Epithelial cell of proximal tubule (primary cell): Measurements from ENCODE around the gene SSRP1. TPM values are rescaled to one million over a fixed set of nuclear protein-coding genes. Genes with fewer than 3 reads are reported as not detected.

Experiments
- DNase-seq: peaks from one replicate; pipeline ENCODE4 v3.0.0-alpha.2; 2011; ENCODE audit warnings: low read depth
- H3K4me3 ChIP-seq: 2 replicates; pipeline ENCODE4 v1.5.1; 2011; ENCODE audit warnings: low read depth, mild to moderate bottlenecking, low read length
- total RNA-seq: library from RNA; depleted of rRNA; stranded (reverse); fragments of >200 nt; gene quantifications from 2 replicates; pipeline ENCODE4 v1.2.3, GENCODE V29; 2015
- TF ChIP-seq, protein P1 (sequence below): conservative IDR thresholded peaks from 2 replicates; pipeline ENCODE4 v1.5.1; 2012; ENCODE audit warnings: low read depth, mild to moderate bottlenecking, low read length

SSRP1 gene
- total RNA-seq, 1 donor from 2014 or later: 141 TPM

DNA sequence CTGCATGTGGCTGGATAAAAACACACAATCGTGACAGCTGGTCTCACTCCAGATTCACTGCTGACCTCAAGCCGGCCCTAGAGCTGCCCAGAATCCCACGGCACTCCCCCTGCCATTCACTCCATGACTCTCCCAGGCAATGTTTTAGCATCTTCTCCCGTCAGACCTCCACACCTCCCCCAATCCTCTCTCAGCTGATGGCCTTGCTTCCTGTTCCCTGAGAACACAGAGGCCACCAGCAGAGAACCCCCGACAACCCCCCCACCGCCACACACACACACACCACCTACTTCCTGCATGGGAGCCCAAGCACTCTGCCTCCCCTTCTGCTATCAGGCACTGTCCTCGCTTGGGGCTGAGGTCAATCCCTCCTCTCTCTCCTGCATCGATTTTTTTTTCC lies 20.2 kb downstream of the SSRP1 start:
- H3K4me3 ChIP-seq: no peak overlapping the region
- DNase-seq: no peak
- TF ChIP-seq, protein P1, sequence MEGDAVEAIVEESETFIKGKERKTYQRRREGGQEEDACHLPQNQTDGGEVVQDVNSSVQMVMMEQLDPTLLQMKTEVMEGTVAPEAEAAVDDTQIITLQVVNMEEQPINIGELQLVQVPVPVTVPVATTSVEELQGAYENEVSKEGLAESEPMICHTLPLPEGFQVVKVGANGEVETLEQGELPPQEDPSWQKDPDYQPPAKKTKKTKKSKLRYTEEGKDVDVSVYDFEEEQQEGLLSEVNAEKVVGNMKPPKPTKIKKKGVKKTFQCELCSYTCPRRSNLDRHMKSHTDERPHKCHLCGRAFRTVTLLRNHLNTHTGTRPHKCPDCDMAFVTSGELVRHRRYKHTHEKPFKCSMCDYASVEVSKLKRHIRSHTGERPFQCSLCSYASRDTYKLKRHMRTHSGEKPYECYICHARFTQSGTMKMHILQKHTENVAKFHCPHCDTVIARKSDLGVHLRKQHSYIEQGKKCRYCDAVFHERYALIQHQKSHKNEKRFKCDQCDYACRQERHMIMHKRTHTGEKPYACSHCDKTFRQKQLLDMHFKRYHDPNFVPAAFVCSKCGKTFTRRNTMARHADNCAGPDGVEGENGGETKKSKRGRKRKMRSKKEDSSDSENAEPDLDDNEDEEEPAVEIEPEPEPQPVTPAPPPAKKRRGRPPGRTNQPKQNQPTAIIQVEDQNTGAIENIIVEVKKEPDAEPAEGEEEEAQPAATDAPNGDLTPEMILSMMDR: no peak

DNA sequence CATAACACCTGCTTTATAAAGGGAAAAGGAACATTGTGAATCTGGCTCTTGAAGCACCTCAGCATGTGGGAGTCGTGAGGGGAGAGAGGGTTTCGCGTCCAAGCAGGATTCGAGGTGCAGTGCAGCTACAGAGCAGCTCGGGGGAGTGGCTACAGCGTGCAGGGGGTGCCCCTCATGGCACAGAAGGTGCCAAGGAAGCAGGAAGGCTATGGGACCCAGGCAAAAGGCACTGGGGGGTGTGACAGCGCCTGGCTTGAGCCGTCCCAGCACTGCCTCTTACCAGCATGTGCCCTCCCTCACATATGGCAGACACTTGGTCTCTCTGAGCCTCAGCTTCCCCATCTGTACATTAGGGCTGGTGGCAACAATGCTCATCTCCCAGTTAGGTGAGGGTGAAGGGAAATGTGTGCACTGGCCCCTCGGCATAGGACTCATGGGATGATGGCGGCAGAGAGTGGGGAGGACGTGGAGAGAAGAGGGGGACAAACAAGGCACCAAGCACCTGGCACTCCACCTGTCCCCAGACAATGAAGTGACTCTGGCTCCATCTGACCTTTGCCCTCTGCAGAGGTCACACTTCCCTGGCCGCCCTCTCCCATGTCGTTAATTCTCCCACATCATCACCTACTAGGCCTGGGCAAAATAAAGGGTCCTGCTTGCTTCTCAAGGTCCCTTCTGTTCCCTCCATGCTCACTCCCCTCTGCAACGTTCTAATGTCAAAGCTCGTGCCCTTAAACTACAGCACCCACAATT lies 21.3 kb downstream of the SSRP1 start:
- TF ChIP-seq, protein P1: no peak
- no peak for DNase-seq
- no peak overlapping the region for H3K4me3 ChIP-seq

DNA sequence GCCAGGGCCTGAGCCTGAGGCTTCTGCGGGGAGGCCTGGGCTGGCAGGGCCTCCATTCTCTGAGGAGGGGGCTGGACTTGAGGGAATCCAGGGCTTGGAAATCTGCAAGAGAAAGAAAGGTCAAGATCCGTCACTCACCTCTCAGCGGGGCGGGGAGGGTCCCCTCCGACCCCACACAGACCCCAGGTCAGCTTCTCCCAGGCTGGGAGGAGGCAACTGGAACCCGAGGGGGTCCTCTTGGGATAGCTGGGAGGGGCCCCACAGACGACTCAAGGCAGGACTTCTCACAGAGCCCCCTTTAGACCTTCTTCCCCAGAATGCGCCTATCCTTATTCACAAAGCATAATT lies 21.9 kb downstream of the SSRP1 start:
- TF ChIP-seq, protein P1: no peak
- H3K4me3 ChIP-seq: no peak overlapping the region
- DNase-seq: no peak

DNA sequence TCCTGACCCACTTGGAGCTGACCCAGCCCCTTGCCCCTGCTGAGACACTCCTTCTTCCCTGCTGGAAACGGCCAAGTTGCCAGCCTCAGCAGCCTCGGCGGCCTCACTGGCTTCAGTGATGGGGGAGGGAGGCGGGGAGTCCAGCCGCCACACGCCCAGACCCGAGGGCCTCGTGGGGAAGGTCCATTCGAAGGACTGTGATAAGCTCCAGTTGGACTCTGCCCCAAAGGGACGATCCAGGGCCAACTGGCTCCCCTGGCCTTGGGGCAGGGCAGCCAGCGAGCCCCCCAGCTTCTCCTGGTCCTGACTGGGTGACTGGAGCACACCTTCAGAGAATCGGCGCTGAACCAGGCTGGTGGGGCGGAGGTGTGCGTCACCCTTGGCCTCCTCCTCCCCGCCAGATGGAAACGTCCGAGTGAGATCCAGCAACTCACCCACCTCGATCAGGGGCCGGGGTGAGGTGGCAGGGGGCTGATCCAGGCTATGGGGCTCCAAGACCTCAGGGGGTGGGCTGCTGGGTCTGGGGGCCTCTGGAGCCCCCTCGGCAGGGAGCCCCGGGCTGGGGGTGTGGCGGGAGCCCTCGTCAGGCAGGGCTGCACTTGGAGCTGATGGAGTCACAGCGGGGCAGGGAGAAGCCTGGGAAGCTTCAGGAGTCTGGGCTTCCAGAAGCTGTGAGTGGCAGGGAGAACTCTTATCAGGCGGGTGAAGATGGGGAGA lies 22.5 kb downstream of the SSRP1 start:
- no peak for DNase-seq
- TF ChIP-seq, protein P1: no peak
- no peak overlapping the region for H3K4me3 ChIP-seq

DNA sequence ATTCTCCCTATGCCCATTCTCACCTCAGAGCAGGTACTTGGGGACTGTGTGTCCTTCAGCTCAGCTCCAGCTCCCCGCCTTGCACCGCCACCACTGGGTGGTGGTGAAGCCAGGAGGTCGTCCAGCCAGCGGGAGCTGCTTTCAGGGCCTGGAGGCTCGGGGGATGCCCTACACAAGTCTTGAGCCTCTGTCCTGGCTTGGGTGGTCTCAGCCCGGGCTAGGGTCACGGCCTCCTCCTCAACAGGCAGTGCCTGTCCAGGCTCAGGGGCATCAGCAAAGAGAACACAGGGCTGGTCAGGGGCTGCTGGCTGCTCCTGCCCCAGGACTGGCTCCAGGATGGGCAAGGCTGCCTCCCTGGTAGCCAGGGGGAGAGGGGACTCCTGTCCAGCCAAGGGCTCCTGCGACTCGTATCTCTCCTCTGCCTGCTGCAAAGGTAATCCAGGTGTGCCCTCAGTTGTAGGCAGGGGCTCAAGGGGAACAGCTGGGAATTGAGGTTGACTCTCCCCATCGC lies 23.1 kb downstream of the SSRP1 start:
- no peak overlapping the region for H3K4me3 ChIP-seq
- TF ChIP-seq, protein P1: no peak
- no peak for DNase-seq

DNA sequence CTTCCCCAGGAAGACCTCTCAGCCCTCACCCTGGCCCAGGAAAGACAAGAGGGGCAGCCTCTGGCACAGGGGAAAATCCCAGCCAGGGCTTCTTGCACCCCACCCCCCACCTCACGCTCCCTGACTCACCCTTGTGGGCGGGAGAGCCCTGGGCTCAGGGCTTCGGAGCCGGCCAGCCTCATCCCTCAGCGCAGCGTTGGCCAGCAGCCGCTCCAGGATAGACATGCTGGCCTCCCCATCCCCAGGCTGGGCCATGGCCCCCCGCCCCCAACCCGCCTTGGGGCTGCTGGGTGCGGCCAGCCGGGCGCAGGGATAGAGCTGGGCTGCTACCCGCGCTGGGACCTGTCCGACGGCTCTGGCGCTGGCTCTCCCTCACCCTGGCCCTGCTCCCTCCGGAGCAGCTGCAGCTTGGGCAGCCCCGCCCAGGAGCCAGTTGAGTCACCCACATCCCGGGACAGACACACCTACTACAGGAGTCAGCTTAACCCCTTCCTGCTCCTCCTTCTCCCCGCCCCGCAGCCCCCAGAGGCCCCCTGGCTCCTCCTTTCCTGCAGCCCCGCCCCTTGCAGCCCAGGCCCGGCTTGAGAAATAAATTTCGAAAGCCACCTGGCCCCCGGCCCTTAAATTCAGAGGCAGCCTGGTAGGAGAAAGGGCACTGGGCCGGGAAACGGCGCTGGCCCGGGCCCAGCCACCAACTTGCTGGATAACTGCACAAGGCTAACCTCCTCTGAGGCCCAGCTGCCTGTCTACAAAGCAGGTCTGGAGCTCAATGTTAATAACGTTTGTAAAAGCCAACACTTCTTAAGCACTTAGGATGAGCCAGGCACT lies 24.4 kb downstream of the SSRP1 start:
- peak; percentile 71 for DNase-seq
- H3K4me3 ChIP-seq: peak overlapping the region; percentile 51
- TF ChIP-seq, protein P1: no peak
